Measurements from ENCODE around the gene CLBA1.

DNA sequence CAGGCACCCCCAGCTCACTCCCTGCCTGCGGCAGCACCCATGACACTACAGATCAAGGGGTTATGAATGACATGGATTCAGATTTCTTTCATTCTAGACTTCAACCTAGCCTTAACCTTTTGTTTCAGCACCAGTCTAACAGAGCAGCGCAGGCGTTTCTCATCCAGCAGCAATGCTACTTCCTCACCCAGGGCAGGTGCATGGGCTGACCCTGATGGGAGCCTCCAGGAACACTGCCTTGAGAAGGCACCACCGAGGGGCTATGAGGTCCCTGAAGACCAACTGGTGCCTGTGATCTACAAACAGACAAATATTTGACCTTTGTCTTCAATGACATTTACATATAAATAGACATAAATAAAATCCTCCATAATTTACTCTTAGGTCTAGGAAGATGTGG, 24.5 kb downstream of the CLBA1 start:
- TF ChIP-seq MAX (CRISPR knock-in tag; IDR thresholded peaks at IDR 0.05) = no peak
- TF ChIP-seq ZNF24 (IDR thresholded peaks at IDR 0.05) = no peak
- TF ChIP-seq, protein P1, sequence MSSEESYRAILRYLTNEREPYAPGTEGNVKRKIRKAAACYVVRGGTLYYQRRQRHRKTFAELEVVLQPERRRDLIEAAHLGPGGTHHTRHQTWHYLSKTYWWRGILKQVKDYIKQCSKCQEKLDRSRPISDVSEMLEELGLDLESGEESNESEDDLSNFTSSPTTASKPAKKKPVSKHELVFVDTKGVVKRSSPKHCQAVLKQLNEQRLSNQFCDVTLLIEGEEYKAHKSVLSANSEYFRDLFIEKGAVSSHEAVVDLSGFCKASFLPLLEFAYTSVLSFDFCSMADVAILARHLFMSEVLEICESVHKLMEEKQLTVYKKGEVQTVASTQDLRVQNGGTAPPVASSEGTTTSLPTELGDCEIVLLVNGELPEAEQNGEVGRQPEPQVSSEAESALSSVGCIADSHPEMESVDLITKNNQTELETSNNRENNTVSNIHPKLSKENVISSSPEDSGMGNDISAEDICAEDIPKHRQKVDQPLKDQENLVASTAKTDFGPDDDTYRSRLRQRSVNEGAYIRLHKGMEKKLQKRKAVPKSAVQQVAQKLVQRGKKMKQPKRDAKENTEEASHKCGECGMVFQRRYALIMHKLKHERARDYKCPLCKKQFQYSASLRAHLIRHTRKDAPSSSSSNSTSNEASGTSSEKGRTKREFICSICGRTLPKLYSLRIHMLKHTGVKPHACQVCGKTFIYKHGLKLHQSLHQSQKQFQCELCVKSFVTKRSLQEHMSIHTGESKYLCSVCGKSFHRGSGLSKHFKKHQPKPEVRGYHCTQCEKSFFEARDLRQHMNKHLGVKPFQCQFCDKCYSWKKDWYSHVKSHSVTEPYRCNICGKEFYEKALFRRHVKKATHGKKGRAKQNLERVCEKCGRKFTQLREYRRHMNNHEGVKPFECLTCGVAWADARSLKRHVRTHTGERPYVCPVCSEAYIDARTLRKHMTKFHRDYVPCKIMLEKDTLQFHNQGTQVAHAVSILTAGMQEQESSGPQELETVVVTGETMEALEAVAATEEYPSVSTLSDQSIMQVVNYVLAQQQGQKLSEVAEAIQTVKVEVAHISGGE (CRISPR knock-in tag; IDR thresholded peaks at IDR 0.05) = no peak
- TF ChIP-seq, protein P2, sequence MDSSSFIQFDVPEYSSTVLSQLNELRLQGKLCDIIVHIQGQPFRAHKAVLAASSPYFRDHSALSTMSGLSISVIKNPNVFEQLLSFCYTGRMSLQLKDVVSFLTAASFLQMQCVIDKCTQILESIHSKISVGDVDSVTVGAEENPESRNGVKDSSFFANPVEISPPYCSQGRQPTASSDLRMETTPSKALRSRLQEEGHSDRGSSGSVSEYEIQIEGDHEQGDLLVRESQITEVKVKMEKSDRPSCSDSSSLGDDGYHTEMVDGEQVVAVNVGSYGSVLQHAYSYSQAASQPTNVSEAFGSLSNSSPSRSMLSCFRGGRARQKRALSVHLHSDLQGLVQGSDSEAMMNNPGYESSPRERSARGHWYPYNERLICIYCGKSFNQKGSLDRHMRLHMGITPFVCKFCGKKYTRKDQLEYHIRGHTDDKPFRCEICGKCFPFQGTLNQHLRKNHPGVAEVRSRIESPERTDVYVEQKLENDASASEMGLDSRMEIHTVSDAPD (CRISPR knock-in tag; IDR thresholded peaks at IDR 0.05) = no peak

All from K562 (cell line).